ENCODE data around the gene CHRNA4. TPM values are rescaled to one million over a fixed set of nuclear protein-coding genes. Genes with fewer than 3 reads are reported as not detected.

Gene CHRNA4
- total RNA-seq, 4 donors from 2014 or later, result not detected

- Histone ChIP-seq H3K27ac (no peak overlapping the region), H3K9me3 (no peaks in the 10 kb centered on the region), H3K4me3 (no peak overlapping the region), H3K36me3 (no peaks in the 10 kb centered on the region), H3K4me1 (no peaks in the 10 kb centered on the region), H3K27me3 (no peaks in the 10 kb centered on the region)
- no peak for TF ChIP-seq CTCF (IDR thresholded peaks at IDR 0.05)
- no peak for TF ChIP-seq POLR2A (IDR thresholded peaks at IDR 0.05)
- no peak for DNase-seq
Observed at GRCh38 chr20:63402860-63403220, 41.7 kb upstream of the CHRNA4 start.

GRCh38 chr20:63402181-63402859, 41.2 kb upstream of the CHRNA4 start:
- DNase-seq, result no peak
- H3K4me1 ChIP-seq, result no peaks in the 10 kb centered on the region
- H3K27ac ChIP-seq, result no peak overlapping the region
- H3K36me3 ChIP-seq, result no peaks in the 10 kb centered on the region
- H3K9me3 ChIP-seq, result no peaks in the 10 kb centered on the region
- TF ChIP-seq CTCF (IDR thresholded peaks at IDR 0.05), result no peak
- no peak for TF ChIP-seq POLR2A (IDR thresholded peaks at IDR 0.05)
- H3K4me3 ChIP-seq, result no peak overlapping the region
- no peaks in the 10 kb centered on the region for H3K27me3 ChIP-seq

DNA sequence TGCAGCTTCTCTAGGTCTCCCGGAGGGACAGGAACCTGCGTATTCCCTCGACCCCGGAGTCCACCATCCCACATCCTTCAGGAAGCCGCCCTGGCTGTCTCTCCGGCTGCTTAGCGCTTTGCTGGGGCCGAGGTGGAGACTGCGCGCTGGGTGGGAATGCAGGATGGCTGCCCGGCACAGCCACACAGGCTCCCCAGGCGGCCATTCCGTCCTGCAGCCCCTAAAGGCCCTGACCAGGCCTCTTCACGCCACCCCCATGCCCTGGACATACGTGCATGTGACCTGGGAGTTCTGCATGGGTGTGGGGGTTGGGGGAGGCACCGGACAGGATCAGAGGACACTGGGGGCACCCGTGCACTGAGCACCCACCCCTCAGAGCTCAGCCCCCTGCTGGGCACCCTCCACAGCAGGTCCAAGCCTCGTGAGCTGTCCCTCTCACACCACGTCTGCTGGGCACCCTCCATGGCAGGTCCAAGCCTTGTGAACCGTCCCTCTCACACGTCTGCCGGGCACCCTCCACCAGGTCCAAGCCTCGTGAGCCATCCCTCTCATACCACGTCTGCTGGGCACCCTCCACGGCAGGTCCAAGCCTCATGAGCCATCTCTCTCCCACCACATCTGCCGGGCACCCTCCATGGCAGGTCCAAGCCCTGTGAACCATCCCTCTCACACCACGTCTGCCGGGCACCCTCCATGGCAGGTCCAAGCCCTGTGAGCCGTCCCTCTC, 40.4 kb upstream of the CHRNA4 start:
- no peaks in the 10 kb centered on the region for H3K4me1 ChIP-seq
- TF ChIP-seq CTCF (IDR thresholded peaks at IDR 0.05) (no peak), POLR2A (IDR thresholded peaks at IDR 0.05) (no peak)
- no peak overlapping the region for H3K27ac ChIP-seq
- DNase-seq, result no peak
- H3K36me3 ChIP-seq, result no peaks in the 10 kb centered on the region
- H3K27me3 ChIP-seq, result no peaks in the 10 kb centered on the region
- H3K9me3 ChIP-seq, result no peaks in the 10 kb centered on the region
- no peak overlapping the region for H3K4me3 ChIP-seq

DNA sequence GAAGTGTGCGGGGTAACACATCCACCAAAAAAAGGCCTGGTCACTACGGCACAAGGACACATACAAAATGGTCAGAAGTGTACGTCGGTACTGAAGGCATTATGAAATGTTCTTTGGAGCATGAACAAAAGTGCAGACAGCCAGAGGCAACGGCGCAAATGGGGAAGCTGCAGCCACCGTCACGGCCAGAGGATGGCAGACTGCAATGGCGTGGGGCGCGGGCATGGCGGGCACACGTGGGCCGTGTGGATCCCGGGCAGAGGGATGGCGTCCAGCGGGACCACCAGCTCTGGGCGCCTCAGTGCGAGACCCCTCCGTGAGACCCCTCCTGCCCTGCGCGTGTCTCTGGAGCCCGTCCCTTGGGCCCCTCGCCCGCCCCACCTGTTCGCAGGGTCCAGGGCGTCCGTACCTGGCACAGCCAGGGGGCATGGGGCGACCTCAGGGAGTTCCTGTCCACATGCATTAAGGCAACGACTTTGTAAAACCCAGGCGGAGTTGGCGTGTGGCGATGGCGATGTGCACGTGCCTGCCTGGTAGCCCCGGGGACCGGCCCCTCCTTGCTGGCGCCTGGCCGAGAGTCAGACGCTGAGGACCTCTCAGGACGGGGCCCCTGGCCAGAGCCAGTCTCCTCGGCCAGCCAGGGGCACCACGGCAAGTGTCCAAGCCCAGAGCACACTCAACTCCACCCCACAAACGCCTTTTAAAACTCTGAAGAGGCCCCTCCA, 39.5 kb upstream of the CHRNA4 start:
- Histone ChIP-seq H3K36me3 (no peaks in the 10 kb centered on the region), H3K4me3 (no peak overlapping the region), H3K4me1 (no peaks in the 10 kb centered on the region), H3K27ac (no peak overlapping the region), H3K9me3 (no peaks in the 10 kb centered on the region), H3K27me3 (no peaks in the 10 kb centered on the region)
- no peak for DNase-seq
- TF ChIP-seq CTCF (IDR thresholded peaks at IDR 0.05) (no peak), POLR2A (IDR thresholded peaks at IDR 0.05) (no peak)

DNA sequence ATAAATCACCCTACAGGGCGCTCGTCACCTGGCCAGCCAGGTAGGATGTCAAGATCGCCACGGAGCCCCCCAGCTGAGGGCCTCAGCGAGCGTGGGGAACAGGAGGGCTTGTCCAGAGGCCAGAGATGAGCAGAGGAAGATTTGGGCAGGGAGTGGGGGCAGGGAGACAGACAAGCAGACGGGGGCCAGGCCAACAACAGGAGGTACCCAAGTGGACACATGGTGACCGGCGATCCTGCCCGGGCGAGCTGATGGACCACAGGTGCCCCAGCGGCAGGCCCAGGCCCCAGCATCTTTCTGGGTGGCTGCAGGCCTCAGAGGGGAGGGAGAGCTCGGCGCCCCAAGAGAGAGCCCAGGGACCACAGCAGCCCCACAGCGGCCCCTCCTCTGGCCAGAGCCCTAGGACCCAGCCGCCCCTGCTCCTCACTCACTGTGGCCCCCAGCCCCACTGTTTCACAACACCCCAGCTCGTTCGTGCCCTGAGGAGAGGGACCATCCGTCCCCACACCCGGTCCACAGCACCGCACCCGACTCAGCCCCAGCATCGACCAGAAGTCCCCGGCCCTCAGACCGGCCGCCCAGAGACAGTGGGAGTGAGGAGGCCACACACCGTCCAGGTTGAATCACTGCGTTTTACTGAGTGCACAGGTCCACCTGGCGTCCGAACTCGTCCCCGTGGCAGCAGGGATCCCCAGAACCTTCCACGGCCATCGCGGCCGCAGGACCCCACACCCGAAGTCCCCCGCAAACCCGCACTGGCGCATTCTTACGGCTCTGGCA, 38.6 kb upstream of the CHRNA4 start:
- no peak for DNase-seq
- TF ChIP-seq CTCF (IDR thresholded peaks at IDR 0.05) (no peak), POLR2A (IDR thresholded peaks at IDR 0.05) (no peak)
- no peaks in the 10 kb centered on the region for H3K4me1 ChIP-seq
- no peaks in the 10 kb centered on the region for H3K9me3 ChIP-seq
- H3K27ac ChIP-seq, result no peak overlapping the region
- H3K27me3 ChIP-seq, result no peaks in the 10 kb centered on the region
- no peak overlapping the region for H3K4me3 ChIP-seq
- H3K36me3 ChIP-seq, result no peaks in the 10 kb centered on the region
